WI38 (cell line): Measurements from ENCODE around the gene DSCAML1.

Experiments used
- H3K4me3 ChIP-seq: 2 replicates; pipeline ENCODE4 v1.5.1; 2011; ENCODE audit warnings: low read depth, mild to moderate bottlenecking, control low read depth, low read length
- TF ChIP-seq, protein P1 (sequence below): IDR thresholded peaks from 2 replicates; pipeline ENCODE4 v1.5.1; 2012; ENCODE audit warnings: low read depth, mild to moderate bottlenecking, control low read depth, low read length

The DSCAML1 gene

DNA sequence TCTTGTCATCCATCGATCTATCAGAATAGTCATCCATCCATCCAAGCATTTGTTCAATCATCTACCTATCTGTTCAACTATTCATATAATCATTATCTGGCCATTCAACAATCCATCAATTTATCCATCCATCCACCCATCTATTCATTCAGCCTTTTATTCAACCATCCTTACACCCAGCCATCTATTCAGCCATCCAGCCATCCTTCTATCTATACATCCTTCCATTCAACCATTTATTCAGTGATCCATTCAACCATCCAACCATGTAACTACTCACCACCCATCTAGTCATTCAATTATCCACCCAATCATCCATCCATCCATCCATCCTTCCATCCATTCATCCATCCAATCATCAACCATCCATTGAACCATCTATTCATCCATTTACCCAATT lies 362.5 kb downstream of the DSCAML1 start:
- H3K4me3 ChIP-seq, result no peak overlapping the region
- TF ChIP-seq, protein P1, sequence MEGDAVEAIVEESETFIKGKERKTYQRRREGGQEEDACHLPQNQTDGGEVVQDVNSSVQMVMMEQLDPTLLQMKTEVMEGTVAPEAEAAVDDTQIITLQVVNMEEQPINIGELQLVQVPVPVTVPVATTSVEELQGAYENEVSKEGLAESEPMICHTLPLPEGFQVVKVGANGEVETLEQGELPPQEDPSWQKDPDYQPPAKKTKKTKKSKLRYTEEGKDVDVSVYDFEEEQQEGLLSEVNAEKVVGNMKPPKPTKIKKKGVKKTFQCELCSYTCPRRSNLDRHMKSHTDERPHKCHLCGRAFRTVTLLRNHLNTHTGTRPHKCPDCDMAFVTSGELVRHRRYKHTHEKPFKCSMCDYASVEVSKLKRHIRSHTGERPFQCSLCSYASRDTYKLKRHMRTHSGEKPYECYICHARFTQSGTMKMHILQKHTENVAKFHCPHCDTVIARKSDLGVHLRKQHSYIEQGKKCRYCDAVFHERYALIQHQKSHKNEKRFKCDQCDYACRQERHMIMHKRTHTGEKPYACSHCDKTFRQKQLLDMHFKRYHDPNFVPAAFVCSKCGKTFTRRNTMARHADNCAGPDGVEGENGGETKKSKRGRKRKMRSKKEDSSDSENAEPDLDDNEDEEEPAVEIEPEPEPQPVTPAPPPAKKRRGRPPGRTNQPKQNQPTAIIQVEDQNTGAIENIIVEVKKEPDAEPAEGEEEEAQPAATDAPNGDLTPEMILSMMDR, result no peak

DNA sequence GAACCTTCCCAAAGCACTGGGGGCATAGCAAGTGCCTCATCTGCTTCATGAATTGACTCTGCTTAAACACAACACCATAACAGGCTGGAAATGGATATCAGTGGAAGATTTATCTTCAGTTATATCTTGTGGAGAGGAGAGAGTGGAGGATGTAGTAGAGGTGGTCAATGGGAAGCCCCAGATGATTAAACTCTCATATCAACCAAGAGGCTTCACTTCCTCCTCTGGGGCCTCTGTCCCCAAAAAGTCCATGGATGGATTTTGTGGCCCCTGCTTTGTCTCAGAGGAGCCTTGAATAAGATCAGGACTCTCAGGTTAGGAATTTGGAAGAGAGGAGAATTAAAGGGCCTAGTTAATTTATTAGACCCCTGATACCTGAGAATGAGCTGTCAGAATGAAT lies 363.3 kb downstream of the DSCAML1 start:
- TF ChIP-seq, protein P1, result no peak
- H3K4me3 ChIP-seq, result no peak overlapping the region

DNA sequence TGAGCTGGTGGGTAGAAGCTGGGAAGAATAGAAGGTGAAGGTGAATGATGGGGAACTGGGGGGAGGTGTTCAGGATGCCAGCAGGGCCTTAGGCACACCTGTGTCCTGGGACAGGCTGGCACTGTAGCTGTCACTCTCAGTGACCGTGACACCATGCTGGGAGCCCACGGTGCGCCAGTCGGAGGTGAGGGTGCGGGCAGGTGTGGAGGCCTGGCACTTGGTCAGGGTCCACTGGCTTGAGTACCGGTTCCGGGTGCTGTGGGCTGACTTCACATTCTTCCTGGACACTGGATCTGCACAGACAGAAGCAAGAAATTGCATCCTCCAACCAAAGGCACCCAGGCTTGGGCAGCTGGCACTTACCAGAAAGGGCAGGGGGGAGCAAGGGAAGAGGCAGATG lies 365.6 kb downstream of the DSCAML1 start:
- no peak overlapping the region for H3K4me3 ChIP-seq
- TF ChIP-seq, protein P1, result no peak

DNA sequence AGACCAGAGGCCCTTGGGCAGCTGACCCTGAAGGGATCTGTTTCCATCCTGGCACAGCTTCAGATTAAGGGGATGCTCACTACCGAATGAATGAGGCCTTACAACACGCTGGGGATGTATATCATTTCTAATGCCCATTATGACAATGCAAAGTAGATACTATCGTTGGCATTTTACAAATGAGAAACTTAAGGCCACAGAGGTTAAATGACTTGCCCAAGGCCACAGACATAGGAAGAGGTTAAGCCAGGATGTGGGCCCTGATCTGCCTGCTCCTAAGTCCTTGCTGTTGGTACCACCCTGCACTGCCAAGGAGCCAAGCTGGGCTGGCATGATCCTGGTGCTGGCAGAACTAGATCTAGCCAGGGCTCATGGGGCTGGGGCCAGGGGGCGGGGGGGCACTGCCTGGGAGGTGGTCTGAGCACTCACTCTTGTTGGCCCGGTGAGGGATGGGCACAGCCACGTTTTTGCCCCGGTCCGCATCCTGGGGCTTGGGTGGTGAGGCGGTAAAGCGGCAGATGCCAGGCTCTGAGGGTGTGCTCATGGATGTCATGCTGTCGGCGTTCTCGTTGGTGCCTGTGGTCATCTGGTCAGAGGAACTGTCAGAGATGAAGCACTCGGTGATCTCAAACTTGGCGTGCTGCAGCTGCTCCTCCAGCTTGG lies 366.6 kb downstream of the DSCAML1 start:
- TF ChIP-seq, protein P1, result no peak
- no peak overlapping the region for H3K4me3 ChIP-seq

DNA sequence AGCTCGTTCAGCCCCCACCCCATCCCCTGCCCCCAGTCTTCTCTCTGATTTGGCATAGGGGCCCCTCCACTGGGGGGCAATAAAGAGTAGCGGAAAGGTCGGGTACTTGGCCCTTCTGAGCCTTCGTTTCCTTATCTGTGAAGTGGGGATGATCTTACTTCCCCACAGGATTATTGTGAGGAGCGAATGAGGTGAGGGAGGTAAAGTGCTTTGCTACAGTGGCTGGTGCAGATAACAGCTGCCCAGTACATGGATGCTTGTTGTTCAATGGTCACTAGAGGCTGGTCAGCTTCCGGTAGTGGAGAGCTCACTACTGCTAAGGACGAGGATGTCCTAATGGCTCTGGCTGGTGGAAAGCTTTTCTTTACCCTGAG lies 368.2 kb downstream of the DSCAML1 start:
- H3K4me3 ChIP-seq, result no peak overlapping the region
- TF ChIP-seq, protein P1, result no peak

DNA sequence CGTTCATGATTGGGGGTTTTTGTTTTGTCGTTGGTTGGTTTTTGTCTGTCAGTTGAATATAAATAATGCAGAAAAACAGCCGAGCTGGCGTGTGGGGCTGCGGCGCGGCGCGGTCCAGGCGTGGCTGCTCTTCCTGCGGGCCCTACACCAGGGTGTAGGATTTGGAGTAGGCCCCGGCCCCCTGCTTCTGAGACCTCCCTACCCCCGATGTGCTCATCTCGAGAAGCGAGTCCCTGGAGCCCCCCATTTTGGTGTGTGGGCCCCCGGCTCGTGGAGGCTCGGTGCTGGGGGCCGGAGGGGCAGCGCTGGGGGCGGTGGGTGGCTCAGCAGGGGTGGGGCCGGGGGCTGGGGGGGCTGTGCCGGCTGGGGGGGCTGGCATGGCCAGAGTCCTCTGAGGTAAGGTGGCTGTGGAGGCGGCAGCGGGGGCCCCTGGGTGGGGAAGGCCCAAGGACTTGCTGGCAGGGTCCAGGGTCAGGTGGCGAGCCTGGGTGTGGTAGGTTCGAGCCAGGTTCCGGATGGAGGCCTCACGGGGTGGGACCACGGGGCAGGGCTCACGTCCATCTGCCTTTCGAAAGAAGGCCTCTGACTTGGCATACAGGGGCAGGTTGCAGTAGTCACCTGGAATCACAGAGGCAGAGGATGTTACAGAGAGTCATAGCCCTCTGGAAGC lies 368.7 kb downstream of the DSCAML1 start:
- no peak overlapping the region for H3K4me3 ChIP-seq
- TF ChIP-seq, protein P1, result no peak

DNA sequence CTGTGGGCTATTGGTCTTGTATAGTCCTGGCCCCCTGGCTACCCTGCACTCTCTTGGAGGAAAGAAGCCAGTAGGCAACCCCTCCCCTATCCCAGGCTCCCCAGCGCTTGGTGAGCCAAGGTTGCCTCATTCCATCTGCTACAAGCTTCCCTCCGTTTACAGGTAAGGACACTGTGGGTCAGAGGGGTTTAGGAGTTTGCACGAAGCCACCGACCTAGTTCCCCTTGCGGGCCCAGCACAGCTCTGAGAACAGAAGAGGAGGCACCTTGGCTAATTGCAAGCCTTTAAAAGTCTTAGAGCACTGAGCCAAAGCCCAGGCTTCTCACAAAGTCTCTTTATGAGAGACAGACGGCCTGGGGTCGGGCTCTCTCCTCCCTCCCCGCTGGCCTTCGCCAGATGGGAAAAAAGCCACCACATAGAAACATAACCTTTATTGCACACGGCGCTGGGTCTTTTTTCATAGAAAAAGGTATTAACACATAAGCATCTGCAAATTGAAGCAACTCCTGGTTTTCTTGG lies 369.6 kb downstream of the DSCAML1 start:
- no peak overlapping the region for H3K4me3 ChIP-seq
- TF ChIP-seq, protein P1, result no peak
